ENCODE results near the gene FMNL3. TPM values are rescaled to one million over a fixed set of nuclear protein-coding genes. Genes with fewer than 3 reads are reported as not detected.

The FMNL3 gene
- polyA plus RNA-seq, 1 donor from 2014 or later = 9.3 TPM

- Histone ChIP-seq H3K36me3 (ENCODE audit: insufficient read depth, low read length) (peaks cover 5% of the 10 kb centered on the region), H3K79me2 (replicated peaks; ENCODE audit: insufficient read depth, low read length) (peaks cover 99% of the 10 kb centered on the region), H3K9ac (ENCODE audit: low read length) (no peak overlapping the region), H3K9me2 (ENCODE audit: insufficient read depth, low read length) (no peaks in the 10 kb centered on the region), H3K9me3 (ENCODE audit: low read length) (no peaks in the 10 kb centered on the region), H3K27ac (ENCODE audit: low read length) (no peak overlapping the region), H3K4me2 (ENCODE audit: low read length) (peak overlapping the region; percentile 31), H3K27me3 (ENCODE audit: insufficient read depth, low read depth, low read length) (no peaks in the 10 kb centered on the region), H3K4me3 (ENCODE audit: low read length) (peak overlapping the region; percentile 26), H4K20me1 (ENCODE audit: insufficient read depth) (peaks cover 16% of the 10 kb centered on the region), H3F3A (ENCODE audit: insufficient read depth, low read length, poor library complexity, severe bottlenecking) (no peaks in the 10 kb centered on the region), H2AFZ (ENCODE audit: low read depth, low read length) (no peak overlapping the region)
- TF ChIP-seq MXI1 (conservative IDR thresholded peaks at IDR 0.05; ENCODE audit: poor library complexity, severe bottlenecking) (no peak), REST (IDR thresholded peaks at IDR 0.05; ENCODE audit: borderline replicate concordance) (no peak), POLR2AphosphoS5 (IDR thresholded peaks at IDR 0.05) (peak; percentile 29), TAF1 (IDR thresholded peaks at IDR 0.05; ENCODE audit: low read depth) (no peak), EZH2 (IDR thresholded peaks at IDR 0.05; ENCODE audit: borderline replicate concordance, insufficient read depth, low read length, poor library complexity, severe bottlenecking) (no peak), EP300 (conservative IDR thresholded peaks at IDR 0.05; ENCODE audit: poor library complexity, severe bottlenecking) (peak; percentile 55), CTCF (IDR thresholded peaks at IDR 0.05; ENCODE audit: poor library complexity, severe bottlenecking) (no peak)
Measured at GRCh38 chr12:49748306-49748705, 41.1 kb upstream of the FMNL3 start.

- Histone ChIP-seq H3F3A (ENCODE audit: insufficient read depth, low read length, poor library complexity, severe bottlenecking) (peaks cover 2% of the 10 kb centered on the region), H3K9me2 (ENCODE audit: insufficient read depth, low read length) (no peaks in the 10 kb centered on the region), H4K20me1 (ENCODE audit: insufficient read depth) (peaks cover 7% of the 10 kb centered on the region), H3K27me3 (ENCODE audit: insufficient read depth, low read depth, low read length) (no peaks in the 10 kb centered on the region), H3K27ac (ENCODE audit: low read length) (no peak overlapping the region), H3K9me3 (ENCODE audit: low read length) (no peaks in the 10 kb centered on the region), H3K79me2 (replicated peaks; ENCODE audit: insufficient read depth, low read length) (peaks cover 77% of the 10 kb centered on the region), H3K4me2 (ENCODE audit: low read length) (no peak overlapping the region), H3K9ac (ENCODE audit: low read length) (no peak overlapping the region), H3K4me3 (ENCODE audit: low read length) (no peak overlapping the region), H3K36me3 (ENCODE audit: insufficient read depth, low read length) (no peaks in the 10 kb centered on the region), H2AFZ (ENCODE audit: low read depth, low read length) (no peak overlapping the region)
- TF ChIP-seq RAD21 (conservative IDR thresholded peaks at IDR 0.05) = no peak
- TF ChIP-seq CTCF (IDR thresholded peaks at IDR 0.05; ENCODE audit: poor library complexity, severe bottlenecking) = no peak
- TF ChIP-seq TAF1 (IDR thresholded peaks at IDR 0.05; ENCODE audit: low read depth) = no peak
- TF ChIP-seq SMC3 (conservative IDR thresholded peaks at IDR 0.05; ENCODE audit: poor library complexity) = no peak
- no peak for TF ChIP-seq EZH2 (IDR thresholded peaks at IDR 0.05; ENCODE audit: borderline replicate concordance, insufficient read depth, low read length, poor library complexity, severe bottlenecking)
- TF ChIP-seq REST (IDR thresholded peaks at IDR 0.05; ENCODE audit: borderline replicate concordance) = no peak
- TF ChIP-seq POLR2AphosphoS5 (IDR thresholded peaks at IDR 0.05) = no peak
- no peak for TF ChIP-seq EP300 (conservative IDR thresholded peaks at IDR 0.05; ENCODE audit: poor library complexity, severe bottlenecking)
- TF ChIP-seq MXI1 (conservative IDR thresholded peaks at IDR 0.05; ENCODE audit: poor library complexity, severe bottlenecking) = no peak
Measured at GRCh38 chr12:49744363-49744885, 37.2 kb upstream of the FMNL3 start.
